Activated T-helper 1 cell treated with anti-CD3 and anti-CD28 coated beads, Interleukin-12 subunit alpha, Interleukin-12 subunit beta, Interleukin-2, Interleukin-4 antibody, amounts not matched to agents 30 ng/mL and 10 ng/mL and 1 ng/mL, durations not matched to agents 14 hours and 24 hours and 36 hours (primary cell): ENCODE results near the gene NOX4. TPM values are rescaled to one million over a fixed set of nuclear protein-coding genes. Genes with fewer than 3 reads are reported as not detected.

ENCODE experiments used
- DNase-seq: peaks from one replicate; pipeline ENCODE4 v3.0.0; 2021; ENCODE audit warnings: low spot score
- H3K27ac Mint-ChIP-seq: one replicate; pipeline ENCODE4 v1.8.0; 2021; ENCODE audit warnings: mild to moderate bottlenecking, mixed read lengths
- H3K27me3 Mint-ChIP-seq: one replicate; pipeline ENCODE4 v1.8.0; 2022; ENCODE audit warnings: mild to moderate bottlenecking, moderate library complexity, mixed read lengths; ENCODE audit not compliant: insufficient read depth
- H3K36me3 Mint-ChIP-seq: one replicate; pipeline ENCODE4 v1.8.0; 2021; ENCODE audit warnings: low read depth, mixed read lengths
- H3K4me1 Mint-ChIP-seq: one replicate; pipeline ENCODE4 v1.8.0; 2021; ENCODE audit warnings: low read depth, mixed read lengths
- H3K4me3 Mint-ChIP-seq: one replicate; pipeline ENCODE4 v1.8.0; 2021; ENCODE audit warnings: mild to moderate bottlenecking, moderate library complexity, mixed read lengths
- H3K9me3 Mint-ChIP-seq: one replicate; pipeline ENCODE4 v1.8.0; 2021; ENCODE audit warnings: mixed read lengths
- intact Hi-C: fragments of 100-400 bp; cut with micrococcal nuclease; formaldehyde crosslinking; loops from one replicate; pipeline ENCODE4 v1.15.1; 2024
- total RNA-seq: library from RNA; stranded (reverse); gene quantifications from 2 replicates; pipeline ENCODE4 v1.2.3, GENCODE V29; 2022

Gene NOX4
- total RNA-seq, 1 donor from 2014 or later: not detected

DNA sequence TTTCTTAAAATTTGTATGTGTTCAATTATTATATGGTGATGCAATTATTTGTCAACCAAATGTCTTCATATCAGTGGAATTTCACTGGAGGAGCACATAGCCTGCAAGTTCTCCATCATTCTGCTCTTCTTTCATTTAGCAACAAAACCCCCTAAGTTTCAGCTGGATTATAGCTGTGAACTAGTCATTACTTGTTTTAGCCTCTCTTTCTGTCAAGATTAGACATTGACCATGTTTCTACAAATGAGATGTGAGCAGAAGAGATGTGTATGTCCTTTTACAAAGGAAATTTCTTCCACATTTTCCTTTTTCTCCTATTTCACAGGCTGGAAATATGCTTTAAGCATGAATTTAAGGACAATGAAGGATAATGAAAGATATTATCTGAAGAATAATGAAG, 9.2 kb upstream of the NOX4 start:
- intact Hi-C loops: no loop called here
- Mint-ChIP-seq H3K4me3 (no peak overlapping the region), H3K27me3 (no peaks in the 10 kb centered on the region), H3K9me3 (no peaks in the 10 kb centered on the region), H3K36me3 (no peaks in the 10 kb centered on the region), H3K4me1 (no peaks in the 10 kb centered on the region), H3K27ac (no peak overlapping the region)
- DNase-seq: no peak

DNA sequence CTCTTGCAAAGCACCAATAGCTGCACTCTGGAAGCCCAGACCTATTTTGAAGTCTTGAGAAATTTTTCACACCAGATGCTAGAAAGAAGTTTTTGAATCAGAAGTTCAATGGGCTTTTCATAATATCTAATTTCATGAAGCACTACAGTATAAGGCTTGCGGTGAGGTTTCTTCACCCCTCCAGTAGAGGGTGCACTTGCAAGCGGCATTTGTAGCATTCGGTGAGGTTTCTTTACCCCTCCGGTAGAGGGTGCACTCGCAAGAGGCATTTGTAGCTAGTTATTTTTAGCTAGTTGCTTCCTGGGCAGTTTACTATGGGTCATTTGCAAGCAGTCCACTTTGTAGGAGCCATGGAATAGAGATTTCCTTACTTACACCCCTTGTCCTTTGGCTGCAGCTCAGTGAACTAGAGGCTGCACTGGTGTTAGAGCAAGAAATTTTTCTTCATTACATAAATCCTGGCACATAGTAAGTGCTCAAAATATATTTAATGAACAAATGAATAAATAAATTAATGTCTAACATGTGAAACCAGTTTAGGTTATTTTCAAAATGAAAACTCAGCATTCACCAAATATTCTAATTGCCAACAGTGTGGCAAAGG, 7.8 kb upstream of the NOX4 start:
- no peaks in the 10 kb centered on the region for H3K4me1 Mint-ChIP-seq
- H3K27ac Mint-ChIP-seq: no peak overlapping the region
- H3K9me3 Mint-ChIP-seq: no peaks in the 10 kb centered on the region
- H3K4me3 Mint-ChIP-seq: no peak overlapping the region
- intact Hi-C loops: no loop called here
- H3K36me3 Mint-ChIP-seq: no peaks in the 10 kb centered on the region
- no peaks in the 10 kb centered on the region for H3K27me3 Mint-ChIP-seq
- no peak for DNase-seq

DNA sequence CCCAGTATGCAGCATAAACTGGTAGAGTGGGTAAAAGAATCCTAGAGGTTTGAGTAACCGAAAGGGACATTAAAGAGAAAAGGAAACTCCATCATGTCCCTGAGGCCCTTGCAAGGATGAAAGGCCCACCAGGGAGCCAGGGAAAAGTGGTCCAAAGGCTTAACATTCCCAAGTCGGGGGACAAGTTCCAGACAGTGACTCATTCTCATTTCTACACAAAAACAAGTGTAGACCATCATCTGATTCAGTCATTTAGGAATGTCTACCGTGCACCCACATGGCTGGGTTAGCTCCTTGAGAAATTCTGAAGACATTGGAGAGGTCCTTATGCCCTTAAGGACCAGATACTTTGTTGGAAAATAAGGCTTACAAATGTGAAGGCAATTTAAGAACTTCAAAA, 4.8 kb upstream of the NOX4 start:
- H3K27ac Mint-ChIP-seq: no peak overlapping the region

DNA sequence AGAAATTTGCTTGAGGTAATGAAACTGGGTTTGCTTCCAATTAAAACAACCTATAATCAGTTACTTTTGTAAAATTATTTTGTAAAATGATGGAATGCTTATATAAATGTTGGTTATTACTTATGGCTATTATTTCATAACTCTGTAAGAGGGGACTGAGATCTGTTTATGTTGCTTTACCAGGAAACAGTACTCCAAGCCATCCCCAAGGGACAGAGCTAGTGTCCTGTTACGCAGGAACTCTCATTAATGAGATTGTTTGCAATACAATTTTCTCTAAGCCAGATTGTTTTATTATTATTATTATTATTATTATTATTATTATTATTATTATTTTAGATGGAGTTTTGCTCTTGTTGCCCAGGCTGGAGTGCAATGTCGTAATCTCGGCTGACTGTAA, 2.3 kb upstream of the NOX4 start:
- Mint-ChIP-seq H3K36me3 (no peaks in the 10 kb centered on the region), H3K4me1 (no peaks in the 10 kb centered on the region), H3K9me3 (no peaks in the 10 kb centered on the region), H3K27ac (no peak overlapping the region), H3K4me3 (no peak overlapping the region), H3K27me3 (peaks cover 21% of the 10 kb centered on the region)
- no peak for DNase-seq
- intact Hi-C loops: no loop called here

More for the DNA sequence above, 4.8 kb upstream of the NOX4 start:
- no peaks in the 10 kb centered on the region for H3K9me3 Mint-ChIP-seq
- no peak for DNase-seq
- no peaks in the 10 kb centered on the region for H3K36me3 Mint-ChIP-seq
- H3K27me3 Mint-ChIP-seq: peaks cover 8% of the 10 kb centered on the region
- intact Hi-C loops: no loop called here
- no peak overlapping the region for H3K4me3 Mint-ChIP-seq
- H3K4me1 Mint-ChIP-seq: no peaks in the 10 kb centered on the region

DNA sequence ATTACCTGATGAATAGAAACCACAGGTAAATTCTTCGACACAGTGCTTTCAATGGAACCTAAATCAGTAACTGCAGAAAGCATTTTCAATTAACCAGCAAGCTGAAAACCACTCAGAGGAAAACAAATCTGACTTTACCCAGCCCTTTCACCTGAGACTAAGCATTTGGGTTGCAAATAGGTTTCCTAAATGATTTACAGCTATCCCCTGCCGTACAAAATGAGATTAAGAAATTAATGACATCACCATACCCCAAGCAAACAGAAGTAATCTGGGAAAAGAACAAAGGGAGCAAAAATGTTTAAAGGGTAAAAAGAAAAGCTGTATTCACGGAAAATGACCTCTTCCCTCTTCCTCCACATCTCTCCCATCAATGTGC, 584 bp downstream of the NOX4 start:
- peaks cover 21% of the 10 kb centered on the region for H3K27me3 Mint-ChIP-seq
- H3K4me1 Mint-ChIP-seq: no peaks in the 10 kb centered on the region
- no peaks in the 10 kb centered on the region for H3K9me3 Mint-ChIP-seq
- no peak for DNase-seq
- no peak overlapping the region for H3K4me3 Mint-ChIP-seq
- no peak overlapping the region for H3K27ac Mint-ChIP-seq
- intact Hi-C loops: no loop called here
- H3K36me3 Mint-ChIP-seq: no peaks in the 10 kb centered on the region

DNA sequence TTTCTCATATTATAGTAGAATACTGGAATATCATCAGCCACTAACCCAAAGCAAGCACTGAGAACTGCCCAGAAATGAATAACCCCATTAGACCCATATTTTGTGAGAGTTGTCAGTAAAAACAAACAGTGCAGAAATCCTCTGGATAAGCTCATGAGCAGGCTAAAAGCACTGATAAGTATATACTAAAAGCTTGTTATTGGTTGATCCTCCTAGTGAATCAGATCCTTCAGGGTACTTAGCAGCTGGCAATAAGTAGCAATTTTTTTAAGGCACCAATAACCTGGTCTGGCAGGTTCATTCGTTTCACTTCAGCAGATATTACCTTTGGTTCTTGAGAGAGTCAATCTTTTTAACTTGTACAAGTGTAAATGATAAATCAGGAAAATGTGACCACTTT, 1.2 kb downstream of the NOX4 start:
- H3K4me3 Mint-ChIP-seq: no peak overlapping the region
- no peak overlapping the region for H3K27ac Mint-ChIP-seq

DNA sequence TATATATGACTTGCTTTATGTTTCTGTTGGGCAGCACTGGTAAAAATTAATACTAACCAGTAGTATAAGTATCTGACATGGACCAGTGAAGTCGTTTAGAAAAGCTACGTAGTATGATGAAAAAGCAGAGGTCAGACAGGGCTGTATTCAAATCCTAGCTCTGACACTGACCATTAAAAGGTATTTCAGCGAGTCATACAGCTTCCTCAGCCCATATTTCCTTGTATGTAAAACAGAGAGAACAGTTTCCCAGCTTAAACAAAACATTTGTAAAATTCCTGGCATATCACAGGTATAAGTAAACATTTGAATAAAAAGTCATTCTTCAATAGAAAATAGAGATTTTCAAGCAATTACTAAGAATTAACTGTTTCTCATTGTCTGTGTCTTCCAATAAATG, 4.2 kb downstream of the NOX4 start:
- Mint-ChIP-seq H3K27ac (no peak overlapping the region), H3K36me3 (no peaks in the 10 kb centered on the region), H3K9me3 (no peaks in the 10 kb centered on the region), H3K4me1 (no peaks in the 10 kb centered on the region), H3K4me3 (no peak overlapping the region), H3K27me3 (peaks cover 17% of the 10 kb centered on the region)
- no peak for DNase-seq
- intact Hi-C loops: no loop called here

More for the DNA sequence above, 1.2 kb downstream of the NOX4 start:
- no peak for DNase-seq
- no peaks in the 10 kb centered on the region for H3K9me3 Mint-ChIP-seq
- no peaks in the 10 kb centered on the region for H3K4me1 Mint-ChIP-seq
- H3K36me3 Mint-ChIP-seq: no peaks in the 10 kb centered on the region
- intact Hi-C loops: no loop called here
- H3K27me3 Mint-ChIP-seq: peaks cover 21% of the 10 kb centered on the region

DNA sequence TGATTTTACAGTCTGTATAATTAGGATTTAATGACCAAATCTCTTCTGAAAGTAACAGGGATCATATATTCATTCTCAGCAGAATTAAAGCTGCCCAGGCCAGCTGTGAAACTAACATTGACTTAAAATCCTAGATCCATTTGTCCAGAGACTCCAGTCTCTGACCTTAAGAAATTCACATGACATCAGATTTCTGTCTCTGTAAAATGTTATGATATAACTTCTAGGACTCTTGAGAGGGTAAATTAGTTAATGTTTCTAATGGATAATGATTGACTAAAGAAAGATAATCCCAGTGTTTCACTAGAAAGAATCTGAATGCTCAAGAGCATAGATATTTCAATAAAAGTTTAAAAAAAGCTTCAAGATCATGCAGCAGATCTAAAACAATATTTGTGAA, 6.3 kb downstream of the NOX4 start:
- H3K4me3 Mint-ChIP-seq: no peak overlapping the region
- no peak for DNase-seq
- H3K27ac Mint-ChIP-seq: no peak overlapping the region
- H3K36me3 Mint-ChIP-seq: no peaks in the 10 kb centered on the region
- intact Hi-C loops: loop anchor here (2.0 kb wide), 1 partner anchor 30 kb away; no protein-coding TSS in a partner anchor
- peaks cover 2% of the 10 kb centered on the region for H3K27me3 Mint-ChIP-seq
- no peaks in the 10 kb centered on the region for H3K4me1 Mint-ChIP-seq
- no peaks in the 10 kb centered on the region for H3K9me3 Mint-ChIP-seq

DNA sequence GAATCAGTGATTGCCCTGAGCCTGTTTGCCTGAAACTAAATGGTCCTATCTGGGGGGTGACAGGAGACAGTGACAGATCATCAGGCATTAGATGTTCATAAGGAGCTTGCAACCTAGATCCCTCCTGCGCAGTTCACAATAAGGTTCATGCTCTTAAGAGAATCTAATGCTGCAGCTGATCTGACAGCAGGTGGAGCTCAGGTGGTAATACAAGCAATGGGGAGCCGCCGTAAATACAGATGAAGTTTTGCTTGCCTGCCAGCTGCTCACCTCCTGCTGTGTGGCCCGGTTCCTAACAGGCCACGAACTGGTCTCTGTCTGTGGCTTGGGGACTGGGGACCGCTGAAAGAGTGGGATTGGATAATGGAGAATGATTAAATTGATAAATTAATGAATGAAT, 14.0 kb downstream of the NOX4 start:
- intact Hi-C loops: no loop called here
- no peak for DNase-seq
- Mint-ChIP-seq H3K27ac (no peak overlapping the region), H3K36me3 (no peaks in the 10 kb centered on the region), H3K4me1 (no peaks in the 10 kb centered on the region), H3K27me3 (no peaks in the 10 kb centered on the region), H3K9me3 (no peaks in the 10 kb centered on the region), H3K4me3 (no peak overlapping the region)

DNA sequence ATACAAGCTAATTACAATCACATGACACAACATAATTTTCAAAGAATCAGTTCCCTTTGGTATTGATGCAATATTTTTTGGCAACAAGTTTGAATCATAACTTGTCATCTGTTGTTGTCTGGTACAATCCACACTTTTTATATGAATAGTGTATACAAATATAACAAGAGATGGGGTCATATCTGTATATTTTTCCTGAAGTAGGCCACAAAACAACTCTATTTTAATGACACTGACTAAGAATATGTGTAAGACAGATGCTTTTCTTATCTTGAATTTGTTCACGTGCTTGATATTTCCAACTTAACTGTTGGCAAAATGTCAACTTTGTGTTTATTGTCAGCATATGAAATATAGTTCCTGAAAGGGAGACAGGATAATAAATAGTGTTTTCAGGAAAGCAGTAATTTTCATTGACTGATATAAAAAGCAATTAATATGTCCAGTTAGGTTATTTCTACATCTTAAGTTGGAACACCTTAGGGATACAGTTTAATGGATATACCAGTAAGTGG, 27.9 kb downstream of the NOX4 start:
- intact Hi-C loops: no loop called here
- Mint-ChIP-seq H3K27ac (no peak overlapping the region), H3K9me3 (no peaks in the 10 kb centered on the region), H3K4me1 (no peaks in the 10 kb centered on the region), H3K27me3 (no peaks in the 10 kb centered on the region), H3K4me3 (no peak overlapping the region), H3K36me3 (no peaks in the 10 kb centered on the region)
- DNase-seq: no peak

DNA sequence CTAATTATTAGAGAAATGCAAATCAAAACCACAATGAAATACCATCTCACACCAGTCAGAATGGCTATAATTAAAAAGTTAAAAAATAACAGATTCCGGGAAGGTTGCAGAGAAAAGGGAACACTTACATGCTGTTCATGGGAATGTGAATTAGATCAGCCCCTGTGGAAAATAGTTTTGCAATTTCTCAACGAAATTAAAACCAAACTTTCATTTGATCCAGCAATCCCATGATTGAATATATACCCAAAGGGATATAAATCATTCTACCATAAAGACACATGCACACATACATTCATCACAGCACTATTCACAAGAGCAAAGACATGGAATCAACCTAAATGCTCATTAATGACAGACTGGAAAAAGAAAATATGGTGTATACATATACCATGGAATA, 32.5 kb downstream of the NOX4 start:
- Mint-ChIP-seq H3K27ac (no peak overlapping the region), H3K4me1 (no peaks in the 10 kb centered on the region), H3K4me3 (no peak overlapping the region), H3K9me3 (peaks cover 3% of the 10 kb centered on the region), H3K36me3 (no peaks in the 10 kb centered on the region), H3K27me3 (peaks cover 2% of the 10 kb centered on the region)
- intact Hi-C loops: no loop called here
- no peak for DNase-seq

DNA sequence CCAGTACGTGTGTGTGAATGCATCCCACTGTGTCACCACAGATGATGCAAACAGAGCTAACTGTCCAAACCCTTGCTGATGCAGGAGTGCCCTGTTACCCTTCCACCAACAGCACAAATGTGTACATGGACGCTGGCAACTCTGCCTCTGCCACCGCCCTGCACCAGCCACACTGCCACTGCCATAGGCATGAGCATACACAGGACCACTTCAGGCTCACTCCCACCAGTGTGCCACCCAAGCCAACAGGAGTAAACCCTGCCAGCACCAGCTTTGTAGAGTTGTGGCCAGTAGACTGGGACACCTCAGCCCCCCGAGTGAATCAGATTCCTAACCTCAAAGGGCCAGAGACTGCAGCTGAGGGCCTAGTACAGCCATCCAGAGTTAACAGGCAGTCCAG, 34.0 kb downstream of the NOX4 start:
- Mint-ChIP-seq H3K27me3 (peaks cover 2% of the 10 kb centered on the region), H3K4me3 (no peak overlapping the region), H3K36me3 (no peaks in the 10 kb centered on the region), H3K4me1 (no peaks in the 10 kb centered on the region), H3K27ac (no peak overlapping the region), H3K9me3 (peaks cover 3% of the 10 kb centered on the region)
- intact Hi-C loops: no loop called here
- no peak for DNase-seq

DNA sequence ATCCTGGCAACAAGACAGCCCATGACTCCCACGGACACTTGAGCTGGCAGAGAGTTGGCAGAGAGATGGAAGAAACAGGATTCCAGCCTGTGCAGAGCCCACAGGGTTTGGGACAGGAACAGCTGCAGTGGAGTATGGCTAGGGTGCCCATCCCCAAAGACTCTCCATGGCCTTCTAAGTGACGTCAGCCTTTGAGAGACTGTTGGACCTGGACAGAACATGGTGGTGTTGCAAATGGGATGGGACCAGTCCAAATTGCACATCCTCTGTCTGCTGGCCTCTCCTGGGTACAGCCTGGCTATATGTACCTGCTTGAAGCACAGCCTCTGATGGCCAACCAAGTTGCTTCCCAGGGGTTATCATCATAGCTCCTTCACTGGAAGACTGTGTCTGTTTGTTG, 34.5 kb downstream of the NOX4 start:
- intact Hi-C loops: no loop called here
- Mint-ChIP-seq H3K4me3 (no peak overlapping the region), H3K36me3 (no peaks in the 10 kb centered on the region), H3K27me3 (peaks cover 2% of the 10 kb centered on the region), H3K9me3 (peaks cover 3% of the 10 kb centered on the region), H3K4me1 (no peaks in the 10 kb centered on the region), H3K27ac (no peak overlapping the region)
- no peak for DNase-seq

DNA sequence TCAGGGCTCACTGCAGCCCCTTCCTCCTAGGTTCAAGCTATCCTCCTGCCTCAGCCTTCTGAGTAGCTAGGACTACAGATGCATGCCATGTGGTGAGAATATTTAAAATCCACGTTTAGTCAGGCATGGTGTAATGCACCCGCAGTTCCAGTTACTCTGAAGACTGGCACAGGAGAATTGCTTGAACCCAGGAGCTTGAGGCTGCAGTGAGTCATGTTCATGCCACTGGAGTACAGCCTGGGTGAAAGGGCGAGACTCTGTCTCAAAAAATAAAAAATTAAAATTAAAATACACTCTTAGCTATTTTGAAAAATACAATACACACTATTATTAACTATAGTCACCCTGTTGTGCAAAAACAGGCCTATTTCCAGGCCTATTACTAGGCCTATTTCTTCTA, 38.4 kb downstream of the NOX4 start:
- intact Hi-C loops: no loop called here
- Mint-ChIP-seq H3K27ac (no peak overlapping the region), H3K36me3 (no peaks in the 10 kb centered on the region), H3K9me3 (peaks cover 3% of the 10 kb centered on the region), H3K27me3 (peaks cover 2% of the 10 kb centered on the region), H3K4me1 (no peaks in the 10 kb centered on the region), H3K4me3 (no peak overlapping the region)
- no peak for DNase-seq
